HG03280 (cell line): ENCODE results near the gene SUN2.

Experiments used
- ATAC-seq: cut with Tn5 transposase; IDR thresholded peaks from one replicate; pipeline ENCODE4 v1.9.1; 2021; ENCODE audit warnings: mild to moderate bottlenecking, moderate library complexity; ENCODE audit not compliant: unreplicated experiment

The SUN2 gene

DNA sequence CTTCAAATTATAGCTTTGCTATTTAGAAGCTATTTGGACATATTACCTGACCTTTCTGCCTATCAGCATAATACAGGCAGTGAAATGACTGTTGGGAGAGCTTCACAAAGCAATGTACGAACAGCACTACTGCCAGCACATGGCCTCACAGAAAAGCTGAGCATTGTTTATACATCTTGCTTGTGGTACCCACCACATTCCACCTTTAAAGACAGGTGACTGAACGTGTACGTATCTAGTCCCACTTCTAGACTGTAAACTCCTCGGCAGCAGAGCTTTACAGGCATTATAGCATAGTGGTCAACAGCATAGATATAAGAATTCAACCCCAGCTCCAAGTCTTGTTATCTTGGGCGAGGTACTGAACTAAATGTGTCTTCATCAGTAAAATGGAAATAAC lies 56.7 kb downstream of the SUN2 start:
- ATAC-seq, result no peak

DNA sequence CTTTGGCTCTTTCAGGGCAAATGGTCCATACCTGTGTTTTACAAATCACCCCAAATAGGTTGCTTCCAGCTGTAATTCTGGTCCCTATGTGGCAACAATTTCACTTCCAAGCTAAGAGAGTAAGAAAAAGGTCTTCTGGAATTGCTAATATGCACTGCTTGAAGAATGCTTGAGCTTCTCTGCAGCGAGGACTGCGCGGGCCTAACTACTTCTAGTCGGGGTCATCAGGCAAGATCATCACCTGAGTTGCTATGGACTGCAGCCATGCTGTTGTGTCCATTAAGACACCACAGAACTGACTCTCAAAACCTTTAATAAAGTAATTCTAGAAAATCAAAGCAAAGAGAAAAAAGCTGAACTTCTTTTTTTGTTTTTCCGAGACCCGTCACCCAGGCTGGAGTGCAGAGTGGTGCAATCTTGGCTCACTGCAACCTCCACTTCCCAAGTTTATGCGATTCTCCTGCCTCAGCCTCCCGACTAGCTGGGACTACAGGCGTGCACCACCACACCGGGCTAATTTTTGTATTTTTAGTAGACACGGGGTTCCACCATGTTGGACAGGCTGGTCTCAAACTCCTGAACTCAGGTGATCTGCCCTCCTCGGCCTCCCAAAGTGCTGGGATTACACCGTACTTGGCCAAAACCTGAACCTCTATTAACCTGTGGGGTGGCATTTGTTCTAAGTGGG lies 57.2 kb downstream of the SUN2 start:
- no peak for ATAC-seq

DNA sequence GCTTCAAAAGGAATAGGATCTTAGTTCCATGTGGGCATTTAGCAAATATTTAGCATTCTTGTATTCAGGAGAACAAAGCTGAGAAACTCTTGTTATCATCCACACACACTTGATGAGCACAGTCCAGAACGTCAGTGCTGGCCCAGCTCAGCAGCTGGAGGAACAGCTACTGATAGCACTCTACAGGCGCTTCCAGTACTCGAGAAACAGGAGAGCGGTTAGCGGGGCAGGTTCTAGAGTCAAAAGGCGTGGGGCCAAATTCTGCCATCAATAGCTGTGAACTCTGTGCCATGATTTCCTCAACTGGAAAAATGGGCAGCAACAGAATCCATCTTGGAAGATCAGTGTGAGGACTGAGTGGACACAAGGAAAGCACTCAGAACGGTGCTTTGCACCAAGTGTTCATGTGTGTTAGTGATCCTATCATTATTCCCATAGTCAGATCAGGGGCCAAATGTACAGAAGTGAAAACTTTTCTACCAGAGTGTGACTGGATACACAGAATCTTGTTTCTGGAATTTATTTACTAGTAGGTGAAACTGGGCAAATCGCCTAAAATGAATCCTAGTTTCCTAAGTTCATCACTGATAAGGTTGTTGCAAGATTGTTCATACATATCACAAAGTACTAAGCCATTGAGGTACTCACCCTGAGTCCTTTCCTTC lies 58.2 kb downstream of the SUN2 start:
- ATAC-seq, result no peak

DNA sequence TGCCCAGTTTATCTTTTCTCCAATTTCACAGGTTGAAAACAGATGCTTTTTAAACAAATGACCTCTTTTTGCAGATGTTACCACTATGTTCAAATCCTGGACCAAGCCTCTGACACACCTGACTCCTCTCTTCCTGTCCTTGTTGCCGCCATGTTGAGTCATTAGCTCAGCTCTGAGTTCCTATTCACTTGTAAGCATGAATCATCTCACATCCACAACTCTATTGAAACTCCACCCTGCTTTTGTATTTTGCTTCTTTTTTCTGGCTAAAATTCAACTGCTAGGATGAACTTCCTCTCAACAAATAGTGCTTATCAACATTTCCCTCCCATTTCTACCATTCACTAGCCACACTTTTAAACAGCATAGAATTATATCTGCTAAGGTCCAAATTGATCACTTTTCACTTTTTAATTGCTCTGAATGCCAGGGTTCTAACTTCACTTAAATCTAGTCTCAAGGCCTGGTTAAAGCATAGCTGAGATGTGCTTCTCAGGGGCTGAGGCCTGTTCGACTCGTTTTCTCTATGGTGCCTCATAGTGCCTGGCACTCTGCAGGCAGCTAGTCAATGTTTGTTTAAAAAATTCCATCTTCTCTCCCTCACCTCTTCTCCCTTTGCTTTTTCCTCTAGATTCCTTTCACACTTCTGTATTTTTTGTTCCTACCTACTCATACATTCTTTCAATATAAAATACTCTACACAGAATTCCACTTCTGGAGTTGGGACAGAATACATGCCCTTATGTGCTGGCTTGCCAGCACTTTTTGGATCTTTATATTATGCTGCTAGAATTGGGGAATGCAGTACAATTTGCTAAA lies 59.0 kb downstream of the SUN2 start:
- no peak for ATAC-seq

DNA sequence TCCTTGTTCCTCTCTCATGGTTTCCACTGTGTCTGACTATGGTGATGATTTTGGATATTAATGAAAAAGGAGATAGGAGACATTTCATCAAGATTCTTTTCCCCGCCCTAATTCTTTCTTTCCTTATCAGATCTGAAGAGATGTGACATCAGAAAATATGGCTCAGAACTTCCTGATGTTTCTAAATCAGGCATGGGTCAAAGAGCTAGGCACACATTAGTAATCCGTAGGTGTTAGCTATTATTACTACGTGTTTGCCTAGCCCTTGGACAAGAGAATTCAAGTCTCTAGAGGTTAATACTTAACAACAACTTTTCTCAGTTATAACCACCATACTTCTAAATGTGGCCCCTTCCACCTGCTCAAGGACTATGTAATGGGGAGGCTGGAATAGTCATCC lies 60.9 kb downstream of the SUN2 start:
- no peak for ATAC-seq

DNA sequence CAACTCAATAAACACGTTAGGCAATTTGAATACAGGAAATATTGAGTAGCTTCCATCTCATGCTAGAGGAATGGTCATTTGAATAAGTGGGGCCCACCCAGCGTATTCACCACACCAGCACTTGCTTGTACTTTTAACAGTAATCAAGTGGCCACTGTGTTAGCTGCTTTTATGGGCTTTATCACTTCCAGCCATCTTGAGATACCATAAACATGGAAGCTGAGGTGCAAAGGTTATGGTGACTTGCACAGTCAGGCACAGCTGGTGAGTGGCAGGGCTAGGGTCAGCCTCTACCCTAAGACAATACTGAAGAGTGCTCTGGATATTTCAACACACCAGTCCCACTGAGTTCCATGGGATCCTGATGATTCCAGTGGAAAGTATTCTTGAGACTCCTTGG lies 61.7 kb downstream of the SUN2 start:
- ATAC-seq, result no peak

DNA sequence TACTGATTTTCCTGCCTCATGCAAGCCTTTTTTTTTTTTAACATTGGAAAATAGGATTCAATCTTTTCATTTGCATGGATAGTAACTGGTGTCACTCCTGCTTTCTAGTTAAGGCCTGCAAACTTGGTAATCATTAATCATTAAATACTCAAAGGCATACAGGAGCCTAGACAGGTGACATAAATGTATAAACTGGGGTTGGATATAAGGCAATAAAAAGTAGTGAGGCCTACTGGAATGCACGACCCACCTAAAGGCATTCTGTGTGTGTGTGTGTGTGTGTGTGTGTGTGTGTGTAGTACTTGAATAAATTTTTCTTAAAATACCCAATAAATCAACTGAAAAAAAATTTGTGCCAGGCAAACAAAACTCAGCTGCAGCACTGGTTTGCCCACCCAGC lies 66.1 kb downstream of the SUN2 start:
- ATAC-seq, result no peak

DNA sequence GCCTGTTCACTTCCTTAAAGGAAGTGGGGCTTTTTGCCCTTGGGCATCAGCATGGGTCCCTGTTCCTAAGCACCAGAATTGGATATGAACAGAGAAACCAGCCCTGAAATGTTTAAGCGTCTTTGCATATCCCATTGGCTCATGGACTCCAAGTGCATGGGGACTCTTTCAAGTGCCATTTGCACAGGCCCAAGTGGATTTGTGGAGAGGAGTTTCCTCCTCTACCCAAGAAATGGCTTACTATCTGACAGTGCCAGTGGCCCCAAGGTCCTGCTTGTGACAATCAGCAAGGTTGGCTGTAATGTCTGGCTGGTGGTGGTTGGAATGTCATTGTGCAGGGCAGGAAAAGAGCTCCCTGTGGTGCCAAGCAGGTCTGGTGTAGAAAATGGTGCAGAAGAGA lies 70.0 kb downstream of the SUN2 start:
- no peak for ATAC-seq

DNA sequence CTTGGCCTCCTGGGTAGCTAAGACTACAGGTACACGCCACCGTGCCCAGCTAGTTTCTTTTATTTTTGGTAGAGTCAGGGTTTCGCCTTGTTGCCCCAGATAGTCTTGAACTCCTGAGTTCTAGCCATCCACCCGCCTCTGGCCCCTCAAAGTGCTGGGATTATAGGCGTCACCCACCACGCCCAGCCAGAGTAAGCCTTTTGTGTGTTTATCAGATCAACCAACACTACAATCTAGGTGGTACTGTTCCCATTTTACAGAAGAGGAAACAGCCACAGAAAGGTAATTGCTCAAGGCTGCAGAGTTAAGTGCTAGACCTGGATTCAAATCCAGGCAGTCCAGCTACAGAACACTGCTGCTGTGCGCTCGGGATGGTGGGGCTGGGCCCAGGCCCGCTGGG lies 70.9 kb downstream of the SUN2 start:
- no peak for ATAC-seq
